IPS-11a (cell line): ENCODE results near the gene MC5R.

Experiments used
- H3K4me3 ChIP-seq: one replicate; pipeline ENCODE4 v1.5.1; 2013; ENCODE audit warnings: low read depth, low read length, control low read depth

The MC5R gene

DNA sequence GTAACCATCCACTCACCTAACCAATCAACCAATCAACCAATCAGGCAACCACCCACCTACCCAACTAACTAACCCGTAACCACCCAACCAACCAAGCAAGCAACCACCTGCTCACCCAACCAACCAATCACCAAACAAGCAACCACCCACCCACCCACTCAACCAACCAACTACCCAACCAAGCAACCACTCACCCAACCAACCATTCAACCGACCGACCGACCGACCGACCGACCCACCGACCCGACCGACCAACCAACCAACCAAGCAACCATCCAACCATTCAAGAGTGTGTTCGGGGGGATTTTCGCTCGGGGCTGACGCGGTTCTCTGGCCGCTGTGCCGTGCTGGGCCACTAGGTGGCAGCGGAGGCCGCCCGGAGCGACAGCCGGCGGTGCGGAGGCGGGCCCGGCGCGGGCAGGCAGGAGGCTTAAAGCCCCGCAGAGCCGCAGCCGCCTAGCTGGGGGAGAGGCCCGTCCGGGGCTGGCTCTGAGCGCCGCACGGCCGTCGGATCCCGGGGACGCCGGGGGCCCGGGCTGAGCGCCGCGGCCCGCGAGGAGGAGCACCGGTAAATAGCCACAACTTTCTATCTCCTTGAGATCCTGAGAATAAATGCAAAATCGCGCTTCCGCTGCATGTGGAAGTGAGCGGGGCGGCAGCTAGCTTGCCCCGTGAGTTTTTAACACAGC, at the start of gene MC5R:
MC5R (plus strand) TSS at position 443 of the 689 bp plus-strand sequence. CDS start 1,617 bp downstream, outside the sequence.
- H3K4me3 ChIP-seq: peak within 1 kb of the TSS; percentile 37

DNA sequence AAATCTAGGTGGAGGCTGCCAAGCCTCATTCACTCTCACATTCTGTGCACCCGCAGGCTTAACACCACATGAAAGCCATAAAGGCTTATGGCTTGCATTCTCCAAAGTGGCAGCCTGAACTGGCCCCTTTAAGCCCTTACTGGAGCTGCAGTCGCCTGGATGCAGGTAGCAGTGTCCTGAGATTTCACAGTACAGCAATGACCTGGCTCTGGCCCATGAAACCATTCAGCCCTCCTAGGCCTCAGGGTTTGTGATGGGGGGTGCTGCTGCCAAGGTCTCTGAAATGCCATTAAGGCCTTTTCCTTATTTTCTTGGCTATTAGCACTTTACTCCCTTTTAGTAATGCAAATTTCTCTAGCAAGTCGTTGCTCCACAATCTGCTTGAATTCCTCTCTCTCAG, 48.9 kb upstream of the MC5R start:
- H3K4me3 ChIP-seq: no peak overlapping the region

DNA sequence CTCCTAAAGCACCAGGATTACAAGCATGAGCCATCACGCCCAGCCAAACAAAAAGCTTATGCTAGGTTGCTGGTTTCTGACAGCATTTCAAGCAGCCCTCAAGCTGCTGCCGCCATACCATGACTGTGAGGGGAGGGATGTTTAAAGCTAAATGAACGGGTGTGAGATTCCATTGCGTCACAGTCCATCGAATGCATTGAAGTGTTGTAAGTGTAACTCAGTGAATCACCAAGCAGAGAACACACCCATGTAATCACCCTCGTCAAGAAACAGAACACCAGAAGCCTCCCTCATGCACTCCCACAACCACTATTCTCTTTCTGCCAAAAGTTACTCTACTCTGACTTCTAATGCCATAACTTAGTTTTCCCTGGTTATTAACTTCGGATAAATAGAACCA, 32.8 kb upstream of the MC5R start:
- no peak overlapping the region for H3K4me3 ChIP-seq

DNA sequence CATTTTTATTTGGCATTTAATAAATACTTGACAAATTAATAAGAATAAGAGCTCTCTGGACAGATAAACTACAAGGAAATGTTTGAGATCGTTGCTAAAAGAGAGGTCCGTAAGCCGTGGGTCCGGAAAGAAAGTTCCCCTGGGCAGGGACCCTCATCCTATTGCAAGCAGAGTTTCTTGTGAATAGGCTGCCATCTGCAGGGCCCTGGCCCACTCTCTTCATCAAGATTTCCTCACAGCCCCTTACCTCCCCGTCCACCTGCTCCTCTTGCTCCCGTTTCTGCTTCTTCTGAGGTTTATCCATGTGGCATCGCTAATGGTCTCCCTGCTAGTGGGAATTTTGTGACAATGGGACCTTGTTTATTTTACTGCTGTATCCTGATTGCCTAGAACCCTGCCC, 30.1 kb upstream of the MC5R start:
- H3K4me3 ChIP-seq: no peak overlapping the region

DNA sequence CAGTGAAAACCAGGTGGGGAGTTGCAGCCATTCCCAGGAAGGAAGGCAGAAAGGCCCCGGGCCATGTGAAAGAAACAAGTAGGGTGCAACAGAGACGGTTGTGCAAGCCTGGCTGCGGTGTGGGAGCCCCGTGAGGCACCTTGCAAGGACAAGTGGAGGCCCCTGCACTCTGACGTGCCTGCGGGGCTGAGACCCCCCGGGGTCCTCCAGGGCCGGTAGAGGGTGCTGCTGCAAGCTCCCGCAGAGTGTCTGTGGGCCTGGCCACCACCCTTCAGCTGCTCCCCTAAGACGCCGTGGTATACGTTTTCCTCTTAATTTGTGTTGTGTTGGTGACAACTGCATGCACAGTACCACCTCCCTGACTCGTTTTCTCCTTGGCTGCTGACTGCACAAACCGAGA, 27.4 kb upstream of the MC5R start:
- H3K4me3 ChIP-seq: no peak overlapping the region

DNA sequence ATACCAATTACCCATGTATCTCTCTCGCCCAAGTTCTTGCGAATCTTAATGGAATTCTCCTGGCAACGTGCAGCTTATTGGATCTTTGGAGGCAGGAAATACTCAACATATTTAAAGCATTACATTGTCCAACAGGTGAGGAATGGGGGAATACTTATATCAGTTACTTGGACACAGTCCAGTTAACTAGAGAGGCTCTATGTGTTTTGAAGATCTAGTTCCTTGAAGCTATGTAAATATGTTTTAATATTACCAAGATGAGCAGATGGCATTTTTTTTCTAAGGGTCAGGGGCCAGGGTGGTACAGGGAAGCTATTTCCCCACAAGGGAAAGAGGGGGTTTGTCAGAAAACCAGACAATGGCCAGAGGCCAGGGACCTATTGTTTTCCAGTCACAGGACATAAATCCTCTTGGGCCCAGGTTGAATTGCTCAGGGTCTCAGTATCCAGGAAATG, 26.8 kb upstream of the MC5R start:
- no peak overlapping the region for H3K4me3 ChIP-seq

DNA sequence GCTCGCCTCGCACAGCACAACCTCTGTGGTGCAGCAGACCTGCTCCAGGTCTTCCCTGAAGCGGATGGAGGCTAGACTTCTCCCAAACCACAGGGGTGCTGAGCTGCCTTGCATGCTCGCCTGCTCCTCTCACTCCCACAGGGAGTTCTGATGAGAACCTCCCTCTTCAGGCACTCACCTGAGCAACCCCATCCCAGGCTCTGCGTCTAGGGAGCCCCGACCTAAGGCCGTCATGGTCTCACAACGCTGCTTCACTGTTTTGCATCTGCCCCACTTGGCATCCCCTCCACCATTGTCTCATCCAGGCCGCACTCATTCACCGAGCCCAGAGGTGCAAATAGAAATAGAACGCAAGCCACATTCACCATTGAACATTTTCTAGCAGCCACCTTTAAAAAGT, 24.6 kb upstream of the MC5R start:
- no peak overlapping the region for H3K4me3 ChIP-seq

DNA sequence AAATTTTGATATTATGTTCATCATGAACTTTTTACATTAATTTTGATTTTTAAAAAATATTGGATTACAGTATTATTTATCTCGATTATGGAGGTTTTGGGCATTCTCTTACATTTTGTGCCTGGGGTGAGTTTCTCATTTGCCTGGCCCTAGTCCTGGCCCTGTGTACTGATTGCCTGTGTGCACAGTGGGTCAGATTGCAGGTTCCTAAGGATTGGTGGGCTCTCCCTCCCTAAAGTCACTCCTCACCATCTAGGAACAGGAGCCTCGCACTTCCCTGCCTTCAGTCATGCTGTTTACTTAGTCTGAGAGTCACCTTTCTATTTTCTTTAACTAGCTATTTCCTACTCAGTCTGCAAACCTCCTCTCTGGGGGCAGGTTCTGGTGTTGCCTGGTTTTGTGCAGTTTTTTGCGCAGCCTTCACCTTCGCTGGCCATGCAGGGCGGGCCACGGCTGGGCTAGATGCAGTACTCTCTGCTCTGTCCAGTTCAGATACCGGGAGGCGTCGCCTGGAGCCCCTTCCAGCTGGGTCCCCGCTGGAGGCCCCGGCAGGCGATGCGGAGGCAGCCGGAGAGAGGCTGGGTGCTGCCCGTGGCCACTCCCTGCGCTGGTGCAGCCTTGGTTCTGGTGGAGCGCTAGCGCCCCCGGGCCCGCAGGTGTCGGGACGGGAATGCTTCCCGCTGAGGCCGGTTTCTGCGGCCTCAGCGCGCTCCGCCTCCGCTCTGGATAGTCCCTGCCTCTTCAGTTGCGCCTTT, 23.3 kb upstream of the MC5R start:
- H3K4me3 ChIP-seq: peak overlapping the region; percentile 43

DNA sequence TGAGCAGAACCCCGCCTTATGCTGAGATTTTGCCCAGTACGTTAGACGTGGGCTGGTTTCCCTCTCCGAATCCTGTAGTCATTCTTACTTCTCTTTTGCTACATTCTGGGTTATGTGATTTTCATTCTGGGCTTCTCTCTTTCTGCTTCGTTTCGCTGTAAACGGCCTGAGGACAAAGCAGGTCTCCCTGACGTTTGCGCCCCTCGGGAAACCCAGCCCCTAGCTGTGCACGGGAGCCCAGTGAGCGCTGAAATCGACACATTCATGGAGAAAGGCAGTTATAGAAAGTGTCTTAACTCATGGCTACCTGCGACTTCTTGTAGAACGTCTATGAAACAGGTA, 22.7 kb upstream of the MC5R start:
- peak overlapping the region; percentile 43 for H3K4me3 ChIP-seq

DNA sequence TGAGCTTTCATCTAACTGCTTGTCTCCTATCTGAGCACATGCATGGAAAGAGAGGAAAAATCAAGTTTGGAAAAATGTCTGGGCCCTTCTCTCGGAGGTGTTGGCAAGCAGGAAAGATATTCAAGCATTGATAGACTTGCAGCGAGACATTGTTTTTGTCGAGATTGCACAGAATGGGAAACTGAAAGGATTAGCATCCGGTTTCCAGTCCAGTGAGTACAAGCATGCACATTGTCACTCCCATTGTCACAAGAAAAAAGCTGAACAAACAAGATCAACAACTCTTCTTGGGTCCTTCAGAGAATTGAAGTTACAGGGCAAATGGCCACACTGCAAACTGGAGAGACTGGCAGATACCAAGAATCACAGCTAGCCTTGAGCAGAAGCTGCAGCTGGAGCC, 19.6 kb upstream of the MC5R start:
- H3K4me3 ChIP-seq: no peak overlapping the region

DNA sequence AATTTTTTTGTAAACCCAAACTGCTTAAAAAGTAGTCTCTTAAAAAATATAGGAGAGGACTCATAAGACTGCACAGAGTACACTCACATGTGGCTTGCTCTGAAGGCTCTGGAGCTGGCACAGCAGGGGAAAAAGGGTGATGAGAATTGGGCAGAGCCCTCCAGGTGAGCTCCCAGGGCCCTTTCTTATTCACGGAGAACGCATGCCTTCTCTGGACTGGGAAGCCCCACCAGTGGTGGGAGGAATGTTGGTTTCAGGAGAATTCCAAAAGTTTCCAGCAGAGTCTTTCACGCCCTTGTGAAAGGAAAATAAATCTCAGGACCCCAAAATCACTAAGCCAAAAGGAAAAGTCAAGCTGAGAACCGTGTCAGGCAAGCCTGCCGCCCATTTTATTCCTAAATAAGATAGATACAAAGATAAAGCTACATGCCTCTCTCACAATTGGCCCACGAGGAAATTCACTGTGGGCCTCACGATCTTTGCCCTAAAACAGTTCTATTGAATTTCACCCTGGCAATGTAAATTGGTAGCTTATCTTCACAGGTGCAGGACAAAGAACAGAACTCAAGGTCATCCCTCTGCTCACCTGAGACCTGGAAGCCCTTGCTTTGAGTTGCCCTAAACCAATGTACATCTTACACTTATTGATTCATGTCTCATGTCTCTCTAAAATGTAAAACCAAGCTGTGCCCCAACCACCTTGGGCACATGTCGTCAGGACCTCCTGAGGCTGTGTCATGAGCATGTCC, 15.5 kb upstream of the MC5R start:
- no peak overlapping the region for H3K4me3 ChIP-seq

DNA sequence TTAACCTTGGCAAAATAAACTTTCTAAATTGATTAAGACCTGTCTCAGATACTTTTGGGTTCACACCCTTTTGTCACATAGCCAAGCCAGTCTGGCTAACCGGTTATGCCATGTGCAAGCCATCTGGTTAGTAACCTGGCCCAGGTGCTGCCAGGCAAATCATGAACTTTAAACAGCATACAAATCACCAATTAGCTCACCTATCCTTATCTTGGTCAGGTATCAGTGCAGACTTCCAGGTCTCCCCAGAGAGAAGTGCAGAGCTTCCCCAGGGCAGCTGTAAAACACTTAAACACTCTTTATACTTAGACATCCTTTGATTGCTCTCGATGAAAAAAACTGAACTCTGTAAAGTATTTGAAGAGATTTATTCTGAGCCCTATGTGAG, 14.9 kb upstream of the MC5R start:
- no peak overlapping the region for H3K4me3 ChIP-seq

DNA sequence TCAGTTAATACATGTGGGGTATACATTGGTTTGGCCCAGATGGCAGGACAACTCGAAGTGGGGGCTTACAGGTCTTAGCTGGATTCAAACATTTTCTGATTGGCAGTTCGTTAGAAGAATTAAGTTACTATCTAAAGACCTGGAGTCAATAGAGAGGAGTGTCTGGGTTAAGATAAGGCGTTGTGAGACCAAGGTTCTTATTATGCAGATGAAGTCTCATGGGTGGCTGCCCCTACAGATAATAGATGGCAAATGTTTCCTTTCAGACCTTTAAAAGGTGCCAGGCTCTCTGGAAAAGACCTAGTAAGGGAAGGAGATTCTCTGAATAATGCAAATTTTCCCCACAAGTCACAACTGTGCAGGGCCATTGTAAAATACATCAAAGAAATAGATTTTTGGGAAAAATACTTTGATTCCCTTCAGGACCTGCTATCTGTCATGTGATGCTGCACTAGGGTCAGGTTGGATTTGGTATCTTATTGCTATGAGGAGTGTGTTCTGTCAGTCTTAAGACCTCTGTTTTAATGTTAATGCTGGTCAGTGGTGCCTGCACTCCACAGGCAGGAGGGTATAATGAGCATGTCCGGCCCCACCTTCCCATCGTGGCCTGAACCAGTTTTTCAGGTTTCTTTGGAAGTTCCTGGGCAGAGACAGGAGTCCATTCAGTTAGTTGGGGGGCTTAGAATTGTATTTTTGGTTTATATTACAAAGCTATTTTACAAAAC, 14.3 kb upstream of the MC5R start:
- no peak overlapping the region for H3K4me3 ChIP-seq

DNA sequence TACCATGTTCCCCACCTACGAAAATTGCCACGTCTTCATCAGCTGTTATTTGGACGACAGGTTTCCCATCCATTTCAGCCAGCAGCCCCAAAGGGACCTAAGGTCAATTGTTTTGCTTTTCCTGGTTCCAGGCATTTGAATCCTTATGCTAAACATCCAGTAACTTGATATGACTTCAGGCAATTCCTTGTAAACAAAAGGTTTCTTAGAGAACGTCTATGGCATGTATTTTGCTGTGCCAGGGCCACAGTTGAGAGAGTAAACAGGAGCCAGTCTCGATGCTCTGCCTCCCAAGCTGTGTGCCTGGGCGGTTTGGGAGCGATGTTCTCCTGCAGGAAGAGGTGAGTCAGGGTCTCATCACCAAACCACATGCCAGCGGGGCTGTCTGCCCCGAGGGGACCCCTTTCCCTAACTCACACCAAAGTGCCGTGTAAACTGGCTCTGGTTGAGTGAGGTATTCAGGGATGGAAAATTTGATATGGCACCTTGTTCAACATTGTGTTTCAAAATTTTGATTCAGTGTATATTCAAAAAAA, 12.9 kb upstream of the MC5R start:
- no peak overlapping the region for H3K4me3 ChIP-seq

DNA sequence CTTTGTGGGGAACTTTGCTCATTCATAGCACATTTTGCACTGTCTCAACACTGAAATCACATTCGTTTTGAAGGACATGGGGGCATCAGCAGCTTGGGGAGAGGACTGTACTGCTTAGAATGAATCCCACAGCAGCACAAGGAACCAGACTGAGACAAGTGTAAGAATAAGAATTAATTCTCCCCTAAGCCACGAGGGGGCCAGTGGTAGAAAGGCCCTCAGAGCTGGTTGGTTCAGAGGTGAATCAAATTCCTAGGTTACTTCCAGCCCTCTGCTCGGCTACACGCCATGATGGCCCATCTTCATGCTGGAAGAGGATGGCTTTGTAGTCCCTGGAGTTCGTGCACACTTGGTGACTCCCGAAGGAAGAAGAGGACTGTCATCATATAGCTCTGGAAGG, 12.0 kb upstream of the MC5R start:
- H3K4me3 ChIP-seq: no peak overlapping the region

DNA sequence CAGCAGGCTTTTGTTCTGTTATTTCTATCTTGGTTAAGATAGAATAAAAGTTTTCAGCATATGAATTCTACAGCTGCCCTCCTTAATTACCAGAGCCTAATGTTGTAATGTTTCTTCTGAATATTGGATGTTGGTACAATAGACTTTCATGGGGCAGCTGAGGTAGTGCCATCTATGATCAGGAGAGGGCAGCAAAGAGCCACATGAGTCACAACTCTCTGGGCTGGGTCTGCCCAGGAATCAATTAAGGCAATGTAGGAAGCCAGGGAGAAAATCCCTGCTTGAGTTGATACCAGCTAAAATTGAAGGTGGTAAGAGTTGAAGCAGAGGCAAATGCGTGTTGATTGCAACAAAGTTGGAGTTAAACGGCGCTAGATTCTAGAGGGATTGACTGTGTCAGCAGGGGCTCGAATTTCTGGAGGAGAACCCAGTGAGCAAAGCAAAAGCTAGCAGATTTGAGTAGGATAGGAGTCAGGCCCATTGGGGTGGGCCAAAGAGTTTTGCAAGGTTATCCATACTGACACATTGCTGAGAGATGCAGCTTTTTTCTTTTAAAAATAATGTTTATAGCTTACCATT, 10.6 kb upstream of the MC5R start:
- H3K4me3 ChIP-seq: no peak overlapping the region

DNA sequence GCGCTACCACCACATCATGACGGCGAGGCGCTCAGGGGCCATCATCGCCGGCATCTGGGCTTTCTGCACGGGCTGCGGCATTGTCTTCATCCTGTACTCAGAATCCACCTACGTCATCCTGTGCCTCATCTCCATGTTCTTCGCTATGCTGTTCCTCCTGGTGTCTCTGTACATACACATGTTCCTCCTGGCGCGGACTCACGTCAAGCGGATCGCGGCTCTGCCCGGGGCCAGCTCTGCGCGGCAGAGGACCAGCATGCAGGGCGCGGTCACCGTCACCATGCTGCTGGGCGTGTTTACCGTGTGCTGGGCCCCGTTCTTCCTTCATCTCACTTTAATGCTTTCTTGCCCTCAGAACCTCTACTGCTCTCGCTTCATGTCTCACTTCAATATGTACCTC, 2.3 kb downstream of the MC5R start:
- H3K4me3 ChIP-seq: no peak overlapping the region

DNA sequence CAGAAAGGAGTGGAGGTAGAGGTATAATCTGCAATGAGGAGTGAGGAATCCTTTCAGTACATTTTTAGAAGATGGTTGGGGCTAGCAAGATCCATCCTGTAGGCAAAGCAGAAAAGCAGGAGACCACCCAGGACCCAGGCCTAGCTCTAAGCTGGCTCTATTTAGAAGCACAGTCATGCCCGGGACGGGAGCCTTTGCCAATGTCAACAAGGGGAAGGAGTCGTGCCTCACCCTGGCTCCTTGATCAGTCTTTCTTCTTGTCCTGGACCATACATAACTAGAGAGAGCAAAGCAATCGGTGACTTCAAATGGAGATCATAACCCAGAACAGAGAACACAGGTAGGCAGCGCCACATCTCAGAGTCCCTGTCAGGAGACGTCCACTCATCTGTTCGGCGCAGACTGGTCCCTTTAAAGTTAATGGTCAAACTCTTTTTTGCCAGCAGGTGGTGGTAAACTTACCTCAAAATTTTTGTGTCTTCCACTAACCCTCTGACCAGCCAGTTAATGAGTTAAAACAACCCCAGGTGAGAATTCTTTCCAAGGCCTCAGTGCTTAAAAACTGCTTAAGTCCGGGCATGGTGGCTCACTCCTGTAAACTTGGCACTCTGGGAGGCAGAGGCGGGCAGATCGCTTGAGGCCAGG, 8.0 kb downstream of the MC5R start:
- no peak overlapping the region for H3K4me3 ChIP-seq

DNA sequence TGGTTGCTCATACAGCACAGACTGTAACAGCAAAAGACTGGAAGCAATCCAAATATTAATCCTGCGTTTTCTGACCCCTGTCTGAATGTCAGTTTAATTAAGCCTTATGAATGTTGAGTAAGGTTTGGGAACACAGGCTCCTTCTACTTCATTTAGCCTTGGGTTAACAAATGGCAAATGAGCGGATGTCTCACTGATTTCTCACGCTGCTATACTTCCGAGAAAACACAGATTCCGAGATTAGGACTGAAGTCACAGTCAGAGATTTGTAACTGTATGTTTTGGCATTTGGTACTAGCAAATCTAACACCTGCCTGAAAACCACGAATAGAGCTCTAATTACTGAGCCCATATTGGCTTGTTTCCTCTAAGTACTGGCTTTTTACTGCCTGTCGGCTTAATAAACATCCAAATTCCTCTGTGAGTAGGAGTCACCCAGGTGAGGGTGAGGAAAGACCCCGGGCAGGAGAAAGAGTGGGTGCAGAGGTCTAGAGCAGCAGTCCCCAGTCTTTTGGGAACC, 10.6 kb downstream of the MC5R start:
- no peak overlapping the region for H3K4me3 ChIP-seq

DNA sequence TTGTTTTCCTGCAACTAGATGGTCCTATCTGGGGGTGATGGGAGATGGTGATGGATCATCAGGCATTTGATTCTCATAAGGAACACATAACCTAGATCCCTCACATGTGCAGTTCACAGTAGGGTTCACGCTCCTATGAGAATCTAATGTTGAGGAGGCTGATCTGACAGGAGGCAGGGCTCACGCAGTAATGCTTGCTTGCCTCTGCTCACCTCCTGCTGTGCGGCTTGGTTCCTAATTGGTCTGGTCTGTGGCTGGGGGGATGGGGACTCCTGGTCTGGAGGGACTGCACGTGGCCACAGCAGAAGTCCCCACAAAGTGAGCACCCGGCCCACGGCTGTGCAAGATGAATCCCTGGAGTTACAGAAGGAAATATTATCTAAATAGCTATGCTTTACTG, 11.3 kb downstream of the MC5R start:
- no peak overlapping the region for H3K4me3 ChIP-seq
